ENCODE results near the gene ZNF385A. TPM values are rescaled to one million over a fixed set of nuclear protein-coding genes. Genes with fewer than 3 reads are reported as not detected.
A peak's percentile ranks its signal among the peaks of the same experiment; 100 is the strongest.

ZNF385A gene
- total and polyA plus RNA-seq, 8 donors: 1.2 to 35.7 (median 12.4) TPM

DNA sequence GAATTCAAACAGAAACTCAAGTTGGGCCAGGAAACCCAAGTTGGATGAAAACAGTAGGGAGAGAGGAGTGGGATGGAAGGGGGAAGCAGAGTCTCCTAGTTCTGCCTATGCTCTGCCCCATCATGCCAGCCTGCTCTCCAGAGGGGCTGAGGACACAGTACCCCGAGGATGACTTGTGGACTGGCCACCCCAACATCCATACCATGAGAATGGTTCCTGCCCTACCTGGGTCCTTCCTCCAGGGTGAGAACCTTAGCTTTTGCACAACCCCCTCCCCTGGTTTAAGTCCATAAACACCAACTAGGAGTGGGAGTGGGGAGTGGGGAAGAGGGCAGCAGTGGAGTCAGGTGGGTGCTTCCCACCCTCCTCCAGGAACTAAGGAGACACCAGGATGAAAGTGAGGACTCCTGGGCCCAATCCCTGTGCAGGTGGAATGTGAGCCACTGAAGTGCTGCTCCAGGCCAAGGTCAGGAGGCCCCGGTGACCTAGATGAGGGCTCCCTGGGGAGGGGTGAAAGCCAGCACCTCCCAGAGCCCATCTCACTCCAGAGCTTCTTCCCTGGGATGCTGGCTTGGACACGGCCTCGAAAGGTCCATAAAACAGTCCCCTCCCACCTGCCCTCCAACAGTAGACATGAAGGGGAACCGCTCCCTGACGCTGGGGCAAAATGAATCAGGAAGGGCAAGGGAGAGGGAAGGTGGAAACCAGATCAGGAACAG is 6.6 kb downstream of the ZNF385A start:
- intact Hi-C loops (cut with DNase I; ENCODE audit: low total_unique reads): no loop called here
- TF ChIP-seq EP300 (IDR thresholded peaks at IDR 0.05) (no peak), POLR2A (IDR thresholded peaks at IDR 0.05) (no peak), POLR2AphosphoS5 (IDR thresholded peaks at IDR 0.05) (no peak), CTCF (IDR thresholded peaks at IDR 0.05) (no peak)
- Histone ChIP-seq H3K4me1 (peaks cover 5 to 68% (median 34%) of the 10 kb centered on the region in 4 donors), H3K4me3 (peak overlapping the region in 3 of 4 donors; percentile 5 to 52 (median 48)), H3K27ac (peak overlapping the region in 3 of 5 donors; percentile 32 to 82 (median 73)), H3K36me3 (peaks cover 0 to 7% (median 0%) of the 10 kb centered on the region in 4 donors), H3K27me3 (no peaks in the 10 kb centered on the region), H3K9me3 (no peaks in the 10 kb centered on the region)
- WGBS, 5 donors: 70 to 90% (median 82%) methylated on average over 5 to 6 of the region's 6 CpGs
- no peak for DNase-seq

- 83 to 93% (median 87%) methylated on average over 2 of the region's 2 CpGs for WGBS, 5 donors
- Histone ChIP-seq H3K27ac (peak overlapping the region in 3 of 5 donors; percentile 19 to 61 (median 60)), H3K27me3 (no peaks in the 10 kb centered on the region), H3K36me3 (peaks cover 0 to 7% (median 0%) of the 10 kb centered on the region in 4 donors), H3K4me3 (no peak overlapping the region), H3K9me3 (no peaks in the 10 kb centered on the region), H3K4me1 (peaks cover 7 to 70% (median 38%) of the 10 kb centered on the region in 4 donors)
- no peak for DNase-seq
- intact Hi-C loops (cut with DNase I; ENCODE audit: low total_unique reads): no loop called here
- no peak for TF ChIP-seq POLR2A (IDR thresholded peaks at IDR 0.05)
- TF ChIP-seq CTCF (IDR thresholded peaks at IDR 0.05): no peak
- TF ChIP-seq POLR2AphosphoS5 (IDR thresholded peaks at IDR 0.05): no peak
- no peak for TF ChIP-seq EP300 (IDR thresholded peaks at IDR 0.05)
Observed at GRCh38 chr12:54377007-54377406, 7.5 kb downstream of the ZNF385A start.

DNA sequence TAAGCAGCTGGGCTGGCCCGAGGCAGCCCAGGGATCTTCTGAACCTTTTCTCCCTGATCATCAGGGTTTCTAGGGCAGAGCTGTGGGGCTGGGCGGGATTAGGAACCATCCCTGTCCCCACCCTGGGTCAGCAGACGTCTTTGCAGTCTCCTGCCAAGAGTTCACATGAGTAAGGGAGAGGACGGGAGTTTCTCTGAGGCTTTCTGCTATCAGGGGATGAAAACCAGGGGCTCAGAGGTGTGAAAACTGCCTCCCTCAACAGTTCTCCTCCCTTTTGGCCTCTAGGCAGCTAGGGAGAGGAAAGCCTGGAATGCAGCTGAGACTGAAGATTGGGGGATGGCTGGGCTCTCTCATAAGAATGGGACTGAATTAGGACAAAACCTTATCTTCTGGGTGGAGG is 7.9 kb downstream of the ZNF385A start:
- Histone ChIP-seq H3K27me3 (no peaks in the 10 kb centered on the region), H3K9me3 (no peaks in the 10 kb centered on the region), H3K27ac (peak overlapping the region in 3 of 5 donors; percentile 19 to 61 (median 60)), H3K4me1 (peaks cover 11 to 74% (median 42%) of the 10 kb centered on the region in 4 donors), H3K36me3 (peaks cover 0 to 7% (median 0%) of the 10 kb centered on the region in 4 donors), H3K4me3 (no peak overlapping the region)
- intact Hi-C loops (cut with DNase I; ENCODE audit: low total_unique reads): no loop called here
- 57 to 88% (median 74%) methylated on average over 4 of the region's 4 CpGs for WGBS, 5 donors
- peak in 1 of 2 donors; percentile 56 for DNase-seq
- no peak for TF ChIP-seq POLR2A (IDR thresholded peaks at IDR 0.05)
- TF ChIP-seq POLR2AphosphoS5 (IDR thresholded peaks at IDR 0.05): no peak
- TF ChIP-seq EP300 (IDR thresholded peaks at IDR 0.05): no peak
- no peak for TF ChIP-seq CTCF (IDR thresholded peaks at IDR 0.05)

DNA sequence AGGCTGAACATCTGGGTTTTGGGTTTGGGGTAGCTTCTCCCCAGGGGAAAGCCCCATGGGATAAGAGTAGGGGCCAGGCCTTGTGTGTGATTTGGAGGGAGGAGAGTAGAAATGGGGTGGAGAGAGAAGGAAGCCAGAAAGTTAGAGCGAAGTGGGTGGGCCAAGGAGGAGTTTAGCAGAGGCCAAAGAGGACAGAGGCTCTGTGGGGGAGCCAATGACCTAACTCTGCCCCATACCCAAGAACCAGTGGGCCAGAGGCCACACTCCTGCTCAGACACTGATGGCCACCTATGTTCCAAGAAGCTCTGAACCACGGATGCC is 9.3 kb downstream of the ZNF385A start:
- Histone ChIP-seq H3K9me3 (no peaks in the 10 kb centered on the region), H3K36me3 (peaks cover 0 to 7% (median 0%) of the 10 kb centered on the region in 4 donors), H3K4me3 (no peak overlapping the region), H3K4me1 (peaks cover 16 to 87% (median 53%) of the 10 kb centered on the region in 4 donors), H3K27me3 (no peaks in the 10 kb centered on the region), H3K27ac (peak overlapping the region in 3 of 5 donors; percentile 17 to 61 (median 60))
- intact Hi-C loops (cut with DNase I; ENCODE audit: low total_unique reads): no loop called here
- TF ChIP-seq POLR2AphosphoS5 (IDR thresholded peaks at IDR 0.05) (no peak), EP300 (IDR thresholded peaks at IDR 0.05) (no peak), CTCF (IDR thresholded peaks at IDR 0.05) (no peak), POLR2A (IDR thresholded peaks at IDR 0.05) (no peak)
- 59 to 88% (median 75%) methylated on average over 2 of the region's 2 CpGs for WGBS, 5 donors
- no peak for DNase-seq
